Midbrain (tissue), 1 donor: ENCODE measurements around the gene MSH2.

Experiments
- DNase-seq: peaks from one replicate; lab custom pipeline; 2025; lab: John Stamatoyannopoulos, UW

The MSH2 gene

DNA sequence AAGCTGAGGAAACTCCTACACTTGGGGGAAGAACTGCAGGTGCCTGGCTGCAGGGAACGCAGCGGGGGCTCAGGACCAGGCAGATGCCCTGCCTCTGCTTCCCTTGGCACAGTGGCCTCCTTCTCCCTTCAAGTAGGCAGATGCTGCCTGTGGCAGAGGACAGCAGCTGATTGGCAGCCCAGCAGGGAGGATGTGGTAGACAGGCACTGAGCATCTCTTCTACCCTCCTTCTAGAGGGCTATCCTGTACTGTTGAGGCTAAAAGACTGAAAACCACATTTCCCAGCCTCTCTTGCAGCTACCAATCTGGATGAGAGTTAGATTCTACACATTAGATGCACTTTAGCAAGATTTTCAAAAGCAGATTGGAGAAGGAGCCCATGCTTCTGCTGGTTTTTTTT is 105.7 kb downstream of the MSH2 start:
- DNase-seq = no peak

DNA sequence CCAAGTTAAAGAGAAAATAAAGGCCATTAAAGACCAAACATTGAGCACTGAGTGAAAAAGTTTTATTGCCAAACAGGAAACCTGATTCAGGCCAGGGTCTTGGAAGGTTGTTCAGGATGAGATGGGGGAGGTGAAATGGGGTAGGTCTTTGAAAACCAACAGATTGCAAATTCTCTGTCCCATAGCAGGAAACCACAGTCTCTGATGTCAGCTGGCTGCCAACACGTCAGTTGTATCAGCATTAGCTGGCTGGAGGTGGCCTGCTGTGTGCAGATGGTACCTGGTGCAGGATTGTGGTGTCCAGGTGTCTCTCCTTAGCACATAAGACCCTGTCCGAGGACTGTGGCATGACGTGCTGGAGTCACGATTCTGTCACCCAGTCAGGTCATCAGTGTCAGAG is 106.3 kb downstream of the MSH2 start:
- DNase-seq = no peak

- no peak for DNase-seq
Measured at GRCh38 chr2:47509821-47510385, 106.9 kb downstream of the MSH2 start.

GRCh38 chr2:47510745-47511144 is 107.8 kb downstream of the MSH2 start:
- no peak for DNase-seq

DNA sequence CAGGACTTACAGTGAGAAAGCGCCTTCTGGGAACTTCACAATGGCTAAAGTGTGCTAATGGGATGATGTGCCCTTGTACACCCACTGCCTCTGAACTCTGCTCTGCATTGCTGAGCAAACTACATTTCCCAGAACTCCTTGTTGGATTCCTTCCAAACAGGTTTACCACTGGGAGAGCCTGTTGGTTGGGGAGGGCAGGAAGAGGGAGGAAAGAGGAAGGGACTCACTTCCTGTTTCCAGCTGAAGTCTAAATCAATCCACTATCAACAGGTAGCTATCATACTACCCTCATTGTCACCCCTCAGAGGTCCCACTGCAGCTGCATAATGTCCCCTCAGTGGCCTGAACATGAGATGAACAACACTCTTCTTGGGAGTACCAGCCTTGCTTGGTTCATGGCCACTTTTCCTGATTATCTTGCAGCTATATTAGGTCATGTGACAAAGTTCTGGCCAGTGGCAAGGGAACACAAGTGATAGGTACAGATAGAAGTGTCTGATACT is 109.7 kb downstream of the MSH2 start:
- DNase-seq = no peak

- DNase-seq = no peak
Measured at GRCh38 chr2:47513981-47514520, 111.1 kb downstream of the MSH2 start.

- no peak for DNase-seq
Measured at GRCh38 chr2:47516360-47517104, 113.6 kb downstream of the MSH2 start.

DNA sequence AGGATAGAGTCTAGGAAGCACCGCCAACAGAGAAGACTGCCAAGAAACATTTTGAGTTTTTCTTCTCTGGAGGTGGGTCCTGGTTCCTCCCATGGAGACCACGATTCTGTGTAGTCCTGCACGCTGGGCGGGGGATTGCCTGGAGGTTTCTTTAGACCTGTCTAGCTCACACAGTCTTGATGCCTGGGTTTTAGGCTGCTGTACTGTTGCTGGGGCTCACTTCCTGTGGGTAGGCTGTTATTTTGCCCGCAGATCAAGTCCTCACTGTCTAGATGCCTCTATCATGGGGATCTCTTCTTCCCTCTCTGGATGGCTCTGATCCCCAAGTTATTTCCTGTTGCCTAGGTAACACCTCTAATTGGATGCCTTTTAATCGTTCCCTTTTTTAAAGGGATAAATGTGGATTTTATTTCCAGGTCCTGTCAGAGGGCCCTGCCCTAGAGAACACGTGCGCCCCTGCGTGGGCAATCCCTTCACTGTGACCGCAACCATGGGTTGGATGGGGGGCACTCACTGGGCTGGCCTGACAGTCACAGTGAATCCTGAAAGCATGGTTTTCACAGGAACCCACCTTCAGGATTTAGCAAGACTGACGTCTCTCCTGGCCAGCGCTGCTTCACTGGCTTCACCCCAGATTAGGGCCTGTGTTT is 115.7 kb downstream of the MSH2 start:
- DNase-seq = no peak

- no peak for DNase-seq
Measured at GRCh38 chr2:47519147-47519537, 116.2 kb downstream of the MSH2 start.

DNA sequence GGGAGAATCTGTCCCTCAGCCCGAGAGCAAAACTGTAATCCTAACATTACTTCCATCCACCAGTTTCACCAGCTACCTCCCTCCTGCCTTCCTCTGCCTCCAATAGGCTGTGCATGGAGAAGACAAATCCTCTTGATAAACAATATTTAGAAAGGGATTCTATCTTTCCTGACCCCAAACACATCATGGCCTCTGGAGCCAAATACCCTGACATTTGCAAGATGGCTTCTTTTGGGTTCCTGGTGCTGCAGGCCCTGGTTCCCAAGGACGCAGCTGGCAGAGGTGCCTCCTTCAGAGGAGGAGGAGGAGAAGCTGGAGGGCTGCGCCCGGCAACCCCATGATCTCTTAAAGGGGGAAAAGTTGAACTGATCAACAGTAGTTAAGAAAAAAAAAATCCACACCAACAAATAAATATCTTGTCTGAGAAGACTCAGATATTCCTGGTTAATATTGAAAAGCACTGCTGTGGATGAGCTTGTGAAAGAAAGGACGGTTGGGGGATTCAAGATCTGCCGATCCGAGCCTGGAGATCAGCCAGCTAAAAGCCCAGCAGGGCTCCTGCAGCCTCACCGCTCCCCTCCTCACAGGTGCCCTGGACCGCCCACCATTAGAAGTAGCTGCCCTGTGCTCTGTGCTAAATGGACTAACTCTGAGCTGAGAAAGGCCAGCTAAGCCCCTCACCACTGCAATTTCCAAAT is 116.8 kb downstream of the MSH2 start:
- no peak for DNase-seq

GRCh38 chr2:47520302-47520630 is 117.3 kb downstream of the MSH2 start:
- DNase-seq = no peak

DNA sequence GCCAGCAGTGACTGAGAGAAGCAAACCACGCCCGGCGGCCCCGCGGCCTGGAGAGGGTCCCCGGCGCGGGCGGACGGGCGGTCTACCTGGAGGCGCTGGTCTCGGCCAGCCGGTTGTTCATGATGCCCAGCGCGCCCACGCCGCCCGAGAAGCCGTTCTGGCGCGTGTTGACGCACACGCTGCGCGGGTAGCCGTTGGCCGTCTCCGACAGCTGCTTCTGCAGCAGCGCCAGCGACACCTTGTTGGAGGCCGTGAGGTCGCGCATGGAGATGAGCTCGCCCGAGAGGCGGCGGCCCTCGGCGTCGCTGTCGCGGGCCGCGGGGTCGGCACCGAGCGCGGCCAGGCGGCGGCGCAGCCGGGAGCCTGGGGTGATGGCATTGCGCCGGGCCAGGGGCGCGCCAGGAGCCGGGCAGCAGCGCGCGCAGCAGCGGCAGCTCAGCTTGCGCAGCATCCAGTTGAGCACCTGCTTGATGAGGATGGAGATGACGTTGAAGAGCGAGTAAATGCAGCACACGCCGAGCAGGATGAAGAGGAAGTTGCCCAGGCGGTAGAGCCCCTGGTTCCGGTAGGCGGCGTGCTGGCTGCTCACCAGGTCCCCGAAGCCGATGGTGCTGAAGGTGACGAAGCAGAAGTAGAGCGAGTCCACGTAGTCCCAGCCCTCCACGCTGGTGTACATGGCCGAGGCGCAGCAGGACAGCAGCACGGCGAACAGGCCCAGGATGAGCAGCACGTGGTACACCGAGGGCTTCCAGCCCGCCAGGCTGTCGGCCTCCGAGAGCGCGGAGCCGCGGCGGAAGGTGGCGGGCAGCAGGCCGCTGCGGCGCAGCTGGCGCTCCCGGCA is 118.1 kb downstream of the MSH2 start:
- peak; percentile 65 for DNase-seq

DNA sequence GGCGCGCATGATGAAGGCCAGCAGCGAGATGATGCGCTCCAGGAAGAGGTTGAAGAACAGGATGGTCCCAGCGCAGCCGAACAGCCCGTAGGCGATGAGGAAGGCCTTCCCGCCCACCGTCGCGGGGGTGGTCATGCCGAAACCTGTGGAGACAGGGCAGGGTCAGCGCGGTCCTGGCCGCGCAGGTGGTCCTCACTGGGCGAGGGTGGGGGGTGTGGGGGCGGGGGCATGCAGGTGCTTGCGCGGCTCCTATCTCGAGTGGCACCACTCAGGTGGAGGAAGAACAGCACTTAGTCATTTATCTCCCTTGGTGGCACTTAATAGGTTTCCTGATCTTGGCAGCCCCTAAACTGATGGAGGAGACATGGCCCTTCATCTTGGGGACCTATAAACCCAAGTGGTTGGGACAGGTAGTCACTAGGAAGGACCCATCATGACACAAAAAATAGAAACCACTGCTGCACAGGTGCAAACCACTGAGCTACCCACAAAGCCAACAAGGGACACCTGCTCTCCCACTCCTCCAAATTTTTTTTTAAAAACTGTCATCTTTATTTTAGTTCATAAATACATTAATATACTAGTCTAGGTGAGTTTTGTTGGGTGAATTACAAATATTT is 118.8 kb downstream of the MSH2 start:
- DNase-seq = no peak

DNA sequence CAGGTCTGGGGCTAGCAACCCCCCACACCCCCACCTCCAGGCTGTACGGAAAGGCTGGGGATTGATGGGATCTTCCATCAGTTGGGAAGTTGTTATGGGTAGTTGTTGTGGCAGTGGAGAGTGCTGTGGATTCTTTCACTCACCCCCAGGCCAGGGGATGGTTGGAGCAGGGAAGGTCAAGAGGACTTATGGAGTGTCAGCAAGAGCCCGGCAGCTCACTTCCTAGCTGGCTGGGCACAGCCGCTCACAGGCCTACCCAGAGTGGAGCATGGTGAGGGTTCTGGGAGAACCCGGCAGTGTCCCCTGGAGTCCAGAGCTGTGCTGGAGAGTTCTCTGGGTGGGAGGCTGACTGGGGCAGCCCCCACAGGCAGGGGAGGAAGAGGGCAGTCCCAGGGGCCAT is 122.2 kb downstream of the MSH2 start:
- no peak for DNase-seq

GRCh38 chr2:47528455-47528854 is 125.5 kb downstream of the MSH2 start:
- DNase-seq = no peak

DNA sequence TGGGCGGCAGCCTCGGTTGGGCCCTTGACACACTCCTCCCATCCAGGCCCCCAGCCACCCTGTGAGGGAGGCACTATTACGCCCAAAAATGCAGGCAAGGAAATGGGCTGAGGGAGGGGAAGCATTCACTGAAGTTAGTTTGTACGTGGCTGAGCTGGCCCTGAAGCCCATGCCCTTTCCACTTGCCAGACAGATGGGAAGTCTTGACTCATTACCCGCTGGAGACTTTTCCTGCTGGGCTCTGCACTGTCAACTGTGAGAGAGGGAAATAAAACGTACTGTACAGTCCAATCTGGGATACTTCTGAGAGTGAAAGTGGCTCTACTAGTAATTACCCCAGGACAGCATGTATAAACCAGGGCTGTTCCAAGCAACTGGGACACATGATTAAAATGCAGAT is 125.9 kb downstream of the MSH2 start:
- no peak for DNase-seq

GRCh38 chr2:47530105-47530760 is 127.3 kb downstream of the MSH2 start:
- no peak for DNase-seq

GRCh38 chr2:47531378-47532042 is 128.6 kb downstream of the MSH2 start:
- DNase-seq = no peak
